Nucleus accumbens (tissue), 56 donors: ENCODE results near the gene AMIGO3.
"Not testable (repeated sequence)": the region's sequence is repeated elsewhere in the genome, so short reads cannot be mapped to it uniquely, and the experiment has no call there.

ENCODE experiments used
- DNase-seq, 56 donors: peaks; one replicate each; lab custom pipeline; 2025; lab: John Stamatoyannopoulos, UW

The AMIGO3 gene

GRCh38 chr3:49719214-49719884 is at the start of gene AMIGO3:
Gene AMIGO3 (minus strand): TSS chr3:49719684. CDS start chr3:49719465, 219 bp downstream.
- peak; percentile 55 to 97 (median 88) for DNase-seq

DNA sequence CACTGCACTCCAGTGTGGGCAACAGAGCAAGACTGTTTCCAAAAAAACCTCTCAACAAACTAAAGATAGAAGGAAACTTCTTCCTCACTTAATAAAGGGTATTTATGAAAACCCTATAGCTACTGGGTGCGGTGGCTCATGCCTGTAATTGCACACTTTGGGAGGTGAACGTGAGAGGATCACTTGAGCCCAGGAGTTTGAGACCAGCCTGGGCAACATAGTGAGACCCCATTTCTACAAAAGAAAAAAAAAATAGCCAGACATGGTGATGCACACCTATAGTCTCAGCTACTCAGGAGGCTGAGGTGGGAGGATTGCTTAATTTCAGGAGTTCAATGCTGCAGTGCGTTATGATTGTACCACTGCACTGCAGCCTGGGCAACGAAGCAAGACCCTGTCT is 44.5 kb upstream of the AMIGO3 start:
- DNase-seq = no peak

GRCh38 chr3:49761661-49762060 is 42.2 kb upstream of the AMIGO3 start:
- no peak for DNase-seq

DNA sequence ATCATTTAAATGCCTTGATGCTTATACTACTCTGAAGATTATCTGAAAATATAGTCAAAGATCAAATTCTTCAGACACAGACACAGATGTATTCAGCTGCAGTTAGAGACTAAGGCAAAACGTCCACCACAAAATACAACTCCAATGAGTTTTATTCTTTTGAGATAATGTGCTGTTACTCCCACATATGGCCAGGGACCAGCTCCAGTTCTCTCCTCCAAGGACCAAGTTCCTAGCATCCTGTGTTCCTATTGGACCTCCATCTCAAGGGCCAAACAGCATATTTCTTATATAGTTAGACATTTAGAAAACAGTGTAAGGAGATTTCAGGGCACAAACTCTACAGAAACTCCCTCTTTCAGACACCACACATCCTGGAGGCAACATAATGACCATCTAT is 39.7 kb upstream of the AMIGO3 start:
- DNase-seq = no peak

DNA sequence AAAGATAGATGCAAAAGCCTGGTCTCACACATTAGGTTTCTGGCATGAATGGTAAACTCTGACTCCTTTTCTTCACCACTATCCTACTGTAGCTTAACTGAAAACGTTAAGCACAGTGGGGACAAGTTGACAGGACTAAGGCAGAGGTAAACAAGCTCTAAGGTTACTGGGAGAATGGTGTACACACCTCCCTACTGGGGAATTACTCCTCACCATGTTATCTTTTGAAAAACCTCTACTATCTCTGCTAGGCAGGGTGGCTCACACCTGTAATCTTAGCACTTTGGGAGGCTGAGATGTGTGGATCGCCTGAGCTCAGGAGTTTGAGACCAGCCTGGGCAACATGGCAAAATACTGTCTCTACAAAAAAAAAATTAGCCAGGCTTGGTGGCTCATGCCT is 37.7 kb upstream of the AMIGO3 start:
- DNase-seq = no peak

DNA sequence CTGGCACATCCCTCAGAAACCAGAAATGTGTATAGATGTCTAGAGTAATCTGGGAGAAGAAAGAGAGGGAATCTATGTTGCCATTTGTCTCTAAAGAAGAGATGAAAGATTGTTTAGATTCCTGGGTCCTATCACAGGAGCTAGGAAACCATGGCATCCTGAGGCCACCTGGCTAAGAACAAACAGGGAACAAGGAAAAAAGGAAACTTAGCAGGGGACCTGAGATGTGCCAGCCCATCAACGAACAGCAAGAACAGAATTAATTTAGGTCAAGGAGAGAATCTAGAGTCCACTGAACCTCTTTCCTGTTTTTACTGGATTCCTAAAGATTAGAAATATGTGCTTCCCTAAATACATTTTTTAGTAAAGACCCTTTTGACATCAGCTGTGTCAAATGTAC is 36.6 kb upstream of the AMIGO3 start:
- DNase-seq = no peak

DNA sequence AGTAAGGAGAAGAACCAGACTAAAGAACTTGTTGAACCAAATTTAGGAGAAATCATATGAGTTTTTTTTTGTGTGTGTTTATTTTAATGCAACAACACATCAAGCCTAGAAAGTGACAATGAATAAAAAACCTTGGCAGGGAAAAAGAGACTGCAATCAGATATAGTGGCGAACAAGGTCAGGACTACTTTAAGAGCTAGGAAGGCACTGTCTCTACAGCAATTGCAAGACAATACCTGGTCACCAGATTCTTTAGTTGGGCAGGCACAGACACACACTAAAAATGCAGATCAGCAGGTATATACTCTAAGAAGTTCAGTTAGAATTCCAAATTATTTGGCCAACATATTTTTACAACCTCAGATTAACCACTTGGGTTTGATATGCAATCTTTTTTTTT is 35.1 kb upstream of the AMIGO3 start:
- no peak for DNase-seq

DNA sequence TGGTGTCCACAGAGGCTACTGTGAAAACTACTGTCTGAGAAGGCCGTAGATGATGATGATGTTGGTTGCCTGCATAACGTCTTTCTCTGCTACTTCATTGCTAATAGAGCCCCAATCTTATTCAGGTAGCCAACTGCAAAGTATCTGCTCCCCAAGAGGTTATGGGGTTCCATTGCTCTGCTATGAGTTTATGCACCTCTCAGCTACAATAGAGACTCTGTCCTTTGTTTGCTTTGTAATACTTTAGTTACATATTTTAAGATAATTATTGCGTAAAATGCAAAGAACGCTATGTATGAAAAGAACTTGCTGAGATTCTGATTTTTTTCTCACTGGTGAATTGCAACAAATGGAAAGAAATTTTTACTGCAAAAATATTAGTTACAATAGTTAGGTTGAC is 32.0 kb upstream of the AMIGO3 start:
- no peak for DNase-seq

GRCh38 chr3:49750056-49750455 is 30.6 kb upstream of the AMIGO3 start:
- no peak for DNase-seq

DNA sequence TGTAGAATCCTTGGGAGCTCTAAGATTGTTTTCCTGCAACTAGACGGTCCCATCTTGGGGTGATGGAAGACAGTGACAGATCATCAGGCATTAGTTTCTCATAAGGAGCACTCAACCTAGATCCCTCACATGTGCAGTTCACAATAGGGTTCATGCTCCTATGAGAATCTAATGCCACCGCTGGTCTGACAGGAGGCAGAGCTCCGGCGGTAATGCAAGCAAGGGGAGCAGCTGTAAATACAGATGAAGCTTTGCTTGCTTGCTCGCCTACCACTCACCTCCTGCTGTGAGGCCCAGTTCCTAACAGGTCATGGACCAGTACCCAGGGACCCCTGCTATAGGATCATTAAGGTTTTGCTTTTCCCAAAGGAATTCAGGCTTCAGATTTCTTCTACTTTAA is 29.4 kb upstream of the AMIGO3 start:
- DNase-seq = not testable (repeated sequence)

- no peak for DNase-seq
Measured at GRCh38 chr3:49747792-49748480, 28.5 kb upstream of the AMIGO3 start.

- DNase-seq = no peak
Measured at GRCh38 chr3:49745986-49746385, 26.5 kb upstream of the AMIGO3 start.

DNA sequence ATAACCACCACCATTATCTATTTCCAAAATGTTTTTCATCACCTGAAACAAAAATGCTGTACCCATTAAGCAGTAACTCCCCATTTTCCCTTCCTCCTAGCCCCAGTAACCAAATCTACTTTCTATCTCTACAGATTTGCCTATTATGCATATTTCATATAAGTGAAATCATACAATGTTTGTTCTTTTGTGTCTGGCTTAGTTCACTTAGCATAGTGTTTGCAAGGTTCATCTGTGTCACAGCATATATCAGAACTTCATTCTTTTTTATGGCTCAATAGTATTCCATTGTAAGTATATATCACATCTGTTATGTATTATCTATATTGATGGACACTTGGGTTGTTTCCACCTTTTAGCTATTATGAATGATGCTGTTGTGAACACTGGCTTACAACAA is 20.9 kb upstream of the AMIGO3 start:
- no peak for DNase-seq

GRCh38 chr3:49738067-49738713 is 18.7 kb upstream of the AMIGO3 start:
- DNase-seq = no peak

DNA sequence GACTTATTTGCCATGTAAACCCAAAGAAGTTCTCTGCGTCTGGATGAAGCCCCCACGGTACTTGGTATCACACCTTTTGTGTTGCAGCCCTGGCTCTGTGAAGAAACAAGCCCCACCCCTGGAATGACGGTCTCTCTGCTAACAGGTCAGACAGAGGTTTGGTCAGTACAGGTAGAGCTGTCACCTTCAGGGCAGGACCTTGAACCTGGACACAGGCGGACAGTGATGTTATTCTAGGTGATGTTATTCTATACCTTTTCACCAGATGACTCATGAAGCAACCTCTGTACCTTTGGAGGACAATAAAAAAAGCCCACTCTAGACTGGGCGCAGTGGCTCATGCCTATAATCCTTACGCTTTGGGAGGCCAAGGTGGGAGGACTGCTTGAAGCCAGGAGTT is 15.3 kb upstream of the AMIGO3 start:
- DNase-seq = no peak

DNA sequence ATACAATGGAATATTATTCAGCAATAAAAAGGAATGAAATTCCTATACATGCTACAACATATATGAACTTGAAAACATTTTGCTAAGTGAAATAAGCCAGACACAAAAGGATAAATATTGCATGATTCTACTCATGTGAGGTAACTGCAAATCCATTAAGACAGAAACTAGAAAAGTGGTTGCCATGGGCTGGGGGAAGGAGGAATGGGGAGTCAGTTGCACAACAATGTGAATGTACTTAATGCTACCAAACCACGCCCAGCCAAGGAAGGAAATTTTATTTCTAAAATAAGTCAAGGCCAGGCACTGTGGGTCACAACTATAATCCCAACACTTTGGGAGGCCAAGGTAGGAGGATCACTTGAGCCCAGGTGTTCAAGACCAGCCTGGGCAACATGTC is 14.1 kb upstream of the AMIGO3 start:
- DNase-seq = no peak

- no peak for DNase-seq
Measured at GRCh38 chr3:49732597-49732996, 13.1 kb upstream of the AMIGO3 start.

DNA sequence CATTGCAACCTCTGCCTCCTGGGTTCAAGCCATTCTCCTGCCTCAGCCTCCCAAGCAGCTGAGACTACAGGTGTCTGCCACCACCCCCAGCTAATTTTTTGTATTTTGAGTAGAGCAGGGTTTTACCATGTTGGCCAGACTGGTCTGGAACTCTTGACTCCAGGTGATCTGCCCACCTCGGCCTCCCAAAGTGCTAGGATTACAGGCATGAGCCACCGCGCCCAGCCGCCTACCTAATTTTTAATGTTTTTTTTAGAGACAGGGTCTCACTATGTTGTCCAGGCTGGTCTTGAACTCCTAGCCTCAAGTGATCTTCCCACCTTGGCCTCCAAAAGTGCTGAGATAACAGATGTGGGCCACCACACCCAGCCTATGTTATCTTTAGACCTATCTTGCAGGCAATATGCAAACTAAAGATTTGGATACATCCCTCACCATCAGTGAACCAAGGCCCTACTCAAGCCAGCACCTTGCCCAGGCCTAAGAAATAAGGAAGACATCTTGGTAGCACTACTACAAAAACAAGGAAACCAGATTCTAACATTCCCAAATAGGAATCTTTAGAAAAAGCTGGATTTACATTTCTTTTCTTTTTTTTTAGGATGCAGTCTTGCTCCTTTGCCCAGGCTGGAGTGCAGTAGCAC is 10.6 kb upstream of the AMIGO3 start:
- DNase-seq = no peak

DNA sequence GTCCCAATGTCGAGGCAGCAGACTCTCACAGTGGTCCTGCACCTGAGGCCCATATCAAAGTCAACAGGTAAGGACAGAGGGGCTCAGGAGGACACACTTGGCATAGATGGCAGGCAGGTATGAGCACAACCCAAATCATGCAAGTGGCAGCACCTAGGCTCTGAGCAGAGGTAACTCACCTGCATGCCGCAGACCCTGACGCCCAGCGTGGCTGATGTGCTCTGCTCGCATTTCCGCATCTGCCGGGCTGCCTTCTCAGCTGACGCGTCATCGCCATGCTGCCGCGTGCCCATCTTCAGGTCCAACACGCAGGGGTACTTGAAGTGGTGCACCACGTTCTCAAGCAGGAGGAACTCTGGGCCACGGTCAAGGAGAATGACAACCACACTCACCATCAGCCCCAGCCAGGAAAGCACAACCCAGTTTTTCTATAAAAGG is 8.5 kb upstream of the AMIGO3 start:
- no peak for DNase-seq

DNA sequence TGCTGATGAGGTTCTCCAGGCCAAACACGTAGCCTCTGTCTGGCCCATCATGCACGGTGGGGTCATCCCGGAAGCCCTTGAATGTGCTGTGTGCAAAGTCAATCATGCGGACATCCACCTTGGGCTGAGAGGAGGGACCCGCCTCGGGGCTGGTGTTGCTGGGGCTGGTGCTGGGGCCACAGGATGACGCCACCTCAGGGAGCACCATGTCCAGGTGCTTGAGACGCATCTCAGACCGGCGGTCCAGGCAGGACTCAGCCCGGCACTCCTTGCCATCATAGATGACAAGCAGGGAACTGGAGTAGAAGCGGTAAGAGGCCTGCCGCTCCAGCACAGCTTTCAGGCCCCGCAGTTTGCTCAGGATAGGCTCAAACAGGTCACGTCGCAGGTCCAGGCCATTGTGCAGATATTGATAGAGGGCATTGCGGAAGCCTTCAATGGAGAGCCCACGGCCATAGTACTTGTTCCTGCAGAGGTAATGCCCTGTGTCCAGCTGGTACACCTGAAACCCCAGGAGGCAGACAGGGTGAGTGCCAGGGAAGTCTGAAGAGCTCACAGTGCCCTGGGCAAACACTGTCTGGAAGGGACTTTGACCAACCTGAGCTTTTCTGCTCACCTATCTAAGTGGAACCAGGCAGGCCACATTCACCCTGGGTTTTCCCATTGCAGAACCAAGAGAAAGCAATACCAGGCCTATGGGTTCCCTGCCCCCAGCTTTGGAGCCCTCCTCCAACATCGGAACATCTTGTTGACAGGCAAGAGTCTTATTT is 7.9 kb upstream of the AMIGO3 start:
- DNase-seq = no peak
